ENCODE measurements around the gene TRAPPC11. TPM values are rescaled to one million over a fixed set of nuclear protein-coding genes. Genes with fewer than 3 reads are reported as not detected.
A peak's percentile ranks its signal among the peaks of the same experiment; 100 is the strongest.

The TRAPPC11 gene
- total and polyA plus RNA-seq, 2 of the 13 experiments (the other 11 are each of a cell fraction or from before 2014, with no cell fraction given): 18.0 to 23.2 TPM

DNA sequence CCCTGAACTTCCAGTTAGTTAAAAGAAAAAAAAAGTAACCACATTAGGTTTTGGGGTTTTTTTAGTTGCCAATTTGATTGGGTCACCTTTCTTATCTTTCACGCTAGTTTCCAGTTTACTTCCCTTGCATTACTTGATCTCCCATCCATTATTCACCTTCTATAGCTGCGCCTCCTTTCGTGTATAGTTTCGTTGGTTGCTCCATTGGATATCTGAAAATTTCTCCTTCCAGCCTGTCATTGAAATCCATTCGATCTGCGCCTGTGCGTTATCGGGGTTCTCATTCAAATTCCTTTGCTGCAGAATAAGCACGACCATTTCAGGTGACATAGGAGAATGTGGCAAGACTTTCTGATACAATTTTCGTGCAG, 764 bp downstream of the TRAPPC11 start:
- Histone ChIP-seq H3K27ac (ENCODE audit: extremely low read length, insufficient read depth, low read length) (peak overlapping the region; percentile 70), H3K27me3 (ENCODE audit: control insufficient read depth in 1 of 2, insufficient read depth in 2 of 2, low read length in 2 of 2) (no peaks in the 10 kb centered on the region; a peak in 1 of 5 replicates), H3K79me2 (ENCODE audit: insufficient read depth, low read length) (peaks cover 25% of the 10 kb centered on the region), H2AFZ (ENCODE audit: low read length) (peak overlapping the region; percentile 82), H3K4me2 (ENCODE audit: low read depth, low read length) (peak overlapping the region; percentile 80), H3K36me3 (replicated peaks in 1 of 2; ENCODE audit: control insufficient read depth in 1 of 2, insufficient read depth in 2 of 2, low read length in 2 of 2) (0 out of 5 replicates have a peak, but pooled peaks cover 0 to 1% of the 10 kb centered on the region in 2 experiments), H3K9ac (ENCODE audit: insufficient read depth, low read depth, low read length) (peak overlapping the region; percentile 80), H4K20me1 (ENCODE audit: insufficient read depth, low read length) (no peaks in the 10 kb centered on the region), H3K4me1 (ENCODE audit: insufficient read depth, low read length) (peaks cover 35% of the 10 kb centered on the region), H3K9me3 (ENCODE audit: low read length) (no peaks in the 10 kb centered on the region), H3K4me3 (replicated peaks in 1 of 3; ENCODE audit: insufficient read depth in 1 of 3, low read depth in 2 of 3, low read length in 3 of 3) (peak overlapping the region; percentile 77 to 85 (median 82))
- intact Hi-C loops (cut with micrococcal nuclease; ENCODE audit: unreplicated experiment) (loop anchor here (1.0 to 5.0 kb wide), 4 partner anchors 41 to 187 kb away; no protein-coding TSS in a partner anchor), in situ Hi-C loops (cut with HindIII; ENCODE audit: extremely low pct_ligation_motif_present, low pct_unique_long_range_greater_than_20kb) (no loop called here)
- BruUV-seq (replicated peaks): TSS peak; percentile 73
- ChIA-PET POLR2A (interaction anchor here (0.7 to 1.1 kb wide), 2 partner anchors 192 to 216 kb away, joined by 3 to 4 read pairs; no protein-coding TSS in a partner anchor), CTCF (ENCODE audit: low intra/inter-chr PET ratio, low total read pairs) (no interaction called here)
- no peak for ATAC-seq
- DNase-seq (ENCODE audit: low spot score): no peak
- WGBS (ENCODE audit: low lambda C conversion rate): under 1% methylated on average over 10 of the region's 10 CpGs
- no peak for FAIRE-seq
- TF ChIP-seq, protein P1, sequence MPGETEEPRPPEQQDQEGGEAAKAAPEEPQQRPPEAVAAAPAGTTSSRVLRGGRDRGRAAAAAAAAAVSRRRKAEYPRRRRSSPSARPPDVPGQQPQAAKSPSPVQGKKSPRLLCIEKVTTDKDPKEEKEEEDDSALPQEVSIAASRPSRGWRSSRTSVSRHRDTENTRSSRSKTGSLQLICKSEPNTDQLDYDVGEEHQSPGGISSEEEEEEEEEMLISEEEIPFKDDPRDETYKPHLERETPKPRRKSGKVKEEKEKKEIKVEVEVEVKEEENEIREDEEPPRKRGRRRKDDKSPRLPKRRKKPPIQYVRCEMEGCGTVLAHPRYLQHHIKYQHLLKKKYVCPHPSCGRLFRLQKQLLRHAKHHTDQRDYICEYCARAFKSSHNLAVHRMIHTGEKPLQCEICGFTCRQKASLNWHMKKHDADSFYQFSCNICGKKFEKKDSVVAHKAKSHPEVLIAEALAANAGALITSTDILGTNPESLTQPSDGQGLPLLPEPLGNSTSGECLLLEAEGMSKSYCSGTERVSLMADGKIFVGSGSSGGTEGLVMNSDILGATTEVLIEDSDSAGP (CRISPR knock-in tag; IDR thresholded peaks at IDR 0.05; ENCODE audit: borderline replicate concordance): no peak
- TF ChIP-seq TRIM24 (CRISPR knock-in tag; IDR thresholded peaks at IDR 0.05): no peak
- TF ChIP-seq PRPF4 (IDR thresholded peaks at IDR 0.05; ENCODE audit: low read depth, low read length, poor library complexity, severe bottlenecking): no peak
- TF ChIP-seq, protein P2, sequence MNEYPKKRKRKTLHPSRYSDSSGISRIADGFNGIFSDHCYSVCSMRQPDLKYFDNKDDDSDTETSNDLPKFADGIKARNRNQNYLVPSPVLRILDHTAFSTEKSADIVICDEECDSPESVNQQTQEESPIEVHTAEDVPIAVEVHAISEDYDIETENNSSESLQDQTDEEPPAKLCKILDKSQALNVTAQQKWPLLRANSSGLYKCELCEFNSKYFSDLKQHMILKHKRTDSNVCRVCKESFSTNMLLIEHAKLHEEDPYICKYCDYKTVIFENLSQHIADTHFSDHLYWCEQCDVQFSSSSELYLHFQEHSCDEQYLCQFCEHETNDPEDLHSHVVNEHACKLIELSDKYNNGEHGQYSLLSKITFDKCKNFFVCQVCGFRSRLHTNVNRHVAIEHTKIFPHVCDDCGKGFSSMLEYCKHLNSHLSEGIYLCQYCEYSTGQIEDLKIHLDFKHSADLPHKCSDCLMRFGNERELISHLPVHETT (CRISPR knock-in tag; conservative IDR thresholded peaks at IDR 0.05): no peak
- TF ChIP-seq, protein P3, sequence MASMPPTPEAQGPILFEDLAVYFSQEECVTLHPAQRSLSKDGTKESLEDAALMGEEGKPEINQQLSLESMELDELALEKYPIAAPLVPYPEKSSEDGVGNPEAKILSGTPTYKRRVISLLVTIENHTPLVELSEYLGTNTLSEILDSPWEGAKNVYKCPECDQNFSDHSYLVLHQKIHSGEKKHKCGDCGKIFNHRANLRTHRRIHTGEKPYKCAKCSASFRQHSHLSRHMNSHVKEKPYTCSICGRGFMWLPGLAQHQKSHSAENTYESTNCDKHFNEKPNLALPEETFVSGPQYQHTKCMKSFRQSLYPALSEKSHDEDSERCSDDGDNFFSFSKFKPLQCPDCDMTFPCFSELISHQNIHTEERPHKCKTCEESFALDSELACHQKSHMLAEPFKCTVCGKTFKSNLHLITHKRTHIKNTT (CRISPR knock-in tag; IDR thresholded peaks at IDR 0.05): no peak
- TF ChIP-seq ZNF713 (CRISPR knock-in tag; IDR thresholded peaks at IDR 0.05): no peak
- TF ChIP-seq ZSCAN21 (CRISPR knock-in tag; IDR thresholded peaks at IDR 0.05; ENCODE audit: borderline replicate concordance): no peak
- TF ChIP-seq, protein P4, sequence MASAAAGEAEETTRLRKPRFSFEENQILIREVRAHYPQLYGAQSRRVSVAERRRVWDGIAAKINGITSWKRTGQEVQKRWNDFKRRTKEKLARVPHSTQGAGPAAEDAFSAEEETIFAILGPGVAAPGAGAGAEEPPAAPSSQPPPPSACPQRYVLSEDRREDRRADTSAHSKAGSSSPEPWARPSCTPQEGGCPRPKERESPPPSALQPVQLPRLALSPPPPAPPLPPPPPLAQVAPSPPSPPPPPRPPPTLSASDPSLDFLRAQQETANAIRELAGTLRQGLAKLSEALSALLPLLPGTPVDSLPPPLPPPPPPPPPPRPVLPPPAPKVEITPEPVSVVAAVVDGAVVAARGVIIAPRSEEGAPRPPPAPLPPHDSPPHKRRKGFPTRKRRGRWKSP (CRISPR knock-in tag; IDR thresholded peaks at IDR 0.05): no peak
- no peak for TF ChIP-seq AGO1 (IDR thresholded peaks at IDR 0.05; ENCODE audit: low read depth, low read length, poor library complexity, severe bottlenecking)
- no peak for TF ChIP-seq POGZ (CRISPR knock-in tag; IDR thresholded peaks at IDR 0.05)
- no peak for TF ChIP-seq RFX3 (CRISPR knock-in tag; IDR thresholded peaks at IDR 0.05)
- TF ChIP-seq RARA (CRISPR knock-in tag; IDR thresholded peaks at IDR 0.05): no peak
- TF ChIP-seq ZFP90 (CRISPR knock-in tag; IDR thresholded peaks at IDR 0.05; ENCODE audit: borderline replicate concordance): no peak
- TF ChIP-seq TGIF2 (CRISPR knock-in tag; IDR thresholded peaks at IDR 0.05): no peak; the same call in 1 of the 2 replicates
- TF ChIP-seq ATF7-NPFF (CRISPR knock-in tag; IDR thresholded peaks at IDR 0.05; ENCODE audit: low read depth): no peak
- TF ChIP-seq, protein P5, sequence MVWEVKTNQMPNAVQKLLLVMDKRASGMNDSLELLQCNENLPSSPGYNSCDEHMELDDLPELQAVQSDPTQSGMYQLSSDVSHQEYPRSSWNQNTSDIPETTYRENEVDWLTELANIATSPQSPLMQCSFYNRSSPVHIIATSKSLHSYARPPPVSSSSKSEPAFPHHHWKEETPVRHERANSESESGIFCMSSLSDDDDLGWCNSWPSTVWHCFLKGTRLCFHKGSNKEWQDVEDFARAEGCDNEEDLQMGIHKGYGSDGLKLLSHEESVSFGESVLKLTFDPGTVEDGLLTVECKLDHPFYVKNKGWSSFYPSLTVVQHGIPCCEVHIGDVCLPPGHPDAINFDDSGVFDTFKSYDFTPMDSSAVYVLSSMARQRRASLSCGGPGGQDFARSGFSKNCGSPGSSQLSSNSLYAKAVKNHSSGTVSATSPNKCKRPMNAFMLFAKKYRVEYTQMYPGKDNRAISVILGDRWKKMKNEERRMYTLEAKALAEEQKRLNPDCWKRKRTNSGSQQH (CRISPR knock-in tag; IDR thresholded peaks at IDR 0.05; ENCODE audit: low read depth): no peak
- TF ChIP-seq, protein P6, sequence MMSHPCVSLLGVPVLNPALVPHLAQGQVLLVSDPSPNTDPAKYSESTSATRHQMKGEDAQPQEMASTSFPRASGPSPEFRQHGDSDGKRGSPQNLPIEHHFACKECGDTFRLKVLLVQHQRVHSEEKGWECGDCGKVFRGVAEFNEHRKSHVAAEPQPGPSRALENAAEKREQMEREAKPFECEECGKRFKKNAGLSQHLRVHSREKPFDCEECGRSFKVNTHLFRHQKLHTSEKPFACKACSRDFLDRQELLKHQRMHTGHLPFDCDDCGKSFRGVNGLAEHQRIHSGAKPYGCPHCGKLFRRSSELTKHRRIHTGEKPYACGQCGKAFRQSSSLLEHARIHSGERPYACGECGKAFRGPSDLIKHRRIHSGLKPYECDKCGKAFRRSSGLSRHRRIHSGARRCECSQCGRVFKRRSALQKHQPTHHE (CRISPR knock-in tag; IDR thresholded peaks at IDR 0.05; ENCODE audit: borderline replicate concordance): no peak
